CD14-positive monocyte (primary cell): Measurements from ENCODE around the gene ARHGEF6. TPM values are rescaled to one million over a fixed set of nuclear protein-coding genes. Genes with fewer than 3 reads are reported as not detected.

ENCODE experiments used
- DNase-seq, 3 donors: peaks; one replicate each; pipeline ENCODE4 v3.0.0-alpha.2; 2011 to 2022
- H2AFZ ChIP-seq: 2 replicates; pipeline ENCODE4 v1.6.0; 2012; ENCODE audit warnings: mild to moderate bottlenecking, low read depth, low read length, inconsistent platforms; ENCODE audit not compliant: insufficient read depth, poor library complexity, severe bottlenecking
- H3K27ac ChIP-seq, 2 donors: 1 replicate in 1 of 2; 2 replicates in 1 of 2; pipeline ENCODE4 v1.5.1; 2012 to 2013; ENCODE audit warnings: low read length in 2 of 2, control low read depth in 1 of 2, inconsistent platforms in 1 of 2, low read depth in 1 of 2, mild to moderate bottlenecking in 1 of 2
- H3K27me3 ChIP-seq, 2 donors: one replicate each; pipeline versions ENCODE4 v1.6.0 to v1.6.1; 2011 to 2013; ENCODE audit warnings: low read length in 2 of 2; ENCODE audit not compliant: control insufficient read depth in 2 of 2, insufficient read depth in 2 of 2
- H3K36me3 ChIP-seq, 2 donors: replicated peaks in 1 of 2; 1 replicate in 1 of 2; 2 replicates in 1 of 2; pipeline versions ENCODE4 v1.5.1 to v1.6.1; 2012 to 2013; ENCODE audit warnings: low read length in 2 of 2, control low read depth in 1 of 2, inconsistent platforms in 1 of 2, mild to moderate bottlenecking in 1 of 2; ENCODE audit not compliant: insufficient read depth in 2 of 2, control insufficient read depth in 1 of 2
- H3K4me1 ChIP-seq, 2 donors: 1 replicate in 1 of 2; 2 replicates in 1 of 2; pipeline versions ENCODE4 v1.5.1 to v1.6.1; 2012 to 2013; ENCODE audit warnings: low read length in 2 of 2, control low read depth in 1 of 2, inconsistent platforms in 1 of 2, mild to moderate bottlenecking in 1 of 2, moderate library complexity in 1 of 2; ENCODE audit not compliant: insufficient read depth in 2 of 2, control insufficient read depth in 1 of 2
- H3K4me2 ChIP-seq: replicated peaks from 2 replicates; pipeline ENCODE3; 2012; ENCODE audit warnings: low read length, moderate library complexity, mild to moderate bottlenecking; ENCODE audit not compliant: poor library complexity, severe bottlenecking; ENCODE audit errors: extremely low read depth
- H3K4me3 ChIP-seq, 3 experiments: fragments of 200-600 bp in 1 of 3; sonication (generic) in 1 of 3; replicated peaks in 1 of 3; 1 replicate in 2 of 3; 2 replicates in 1 of 3; pipeline ENCODE4 v1.5.1; 2011 to 2013; ENCODE audit warnings: low read length in 3 of 3, mild to moderate bottlenecking in 3 of 3, control low read depth in 2 of 3, low read depth in 2 of 3, inconsistent platforms in 1 of 3, moderate library complexity in 1 of 3
- H3K79me2 ChIP-seq: 2 replicates; pipeline ENCODE4 v1.6.0; 2012; ENCODE audit warnings: mild to moderate bottlenecking, control low read depth, inconsistent platforms, low read length, moderate library complexity; ENCODE audit not compliant: insufficient read depth
- H3K9ac ChIP-seq: 2 replicates; pipeline ENCODE4 v1.6.0; 2017; ENCODE audit warnings: low read length, mild to moderate bottlenecking; ENCODE audit not compliant: insufficient read depth, poor library complexity, severe bottlenecking
- H3K9me3 ChIP-seq, 2 donors: replicated peaks in 1 of 2; 1 replicate in 1 of 2; 2 replicates in 1 of 2; pipeline versions ENCODE4 v1.5.1 to v1.6.1; 2012 to 2013; ENCODE audit warnings: low read length in 2 of 2, control low read depth in 1 of 2; ENCODE audit not compliant: control insufficient read depth in 1 of 2, insufficient read depth in 1 of 2
- H4K20me1 ChIP-seq: 2 replicates; pipeline ENCODE4 v1.6.0; 2012; ENCODE audit warnings: mild to moderate bottlenecking, low read length, control low read depth, moderate library complexity; ENCODE audit not compliant: insufficient read depth
- H3K27ac Mint-ChIP-seq, 7 donors: one replicate each; pipeline ENCODE4 v1.8.0; 2020; ENCODE audit warnings: mild to moderate bottlenecking in 7 of 7, mixed read lengths in 7 of 7, moderate library complexity in 6 of 7, inconsistent platforms in 2 of 7
- H3K27me3 Mint-ChIP-seq, 3 donors: one replicate each; pipeline ENCODE4 v1.8.0; 2021 to 2022; ENCODE audit warnings: low read depth in 3 of 3, mild to moderate bottlenecking in 3 of 3, mixed read lengths in 3 of 3, moderate library complexity in 3 of 3, inconsistent platforms in 1 of 3
- H3K36me3 Mint-ChIP-seq, 2 donors: one replicate each; pipeline ENCODE4 v1.8.0; 2020; ENCODE audit warnings: mixed read lengths in 2 of 2, inconsistent platforms in 1 of 2, mild to moderate bottlenecking in 1 of 2
- H3K4me1 Mint-ChIP-seq: one replicate; pipeline ENCODE4 v1.8.0; 2020; ENCODE audit warnings: mild to moderate bottlenecking, mixed read lengths
- H3K4me3 Mint-ChIP-seq, 2 donors: one replicate each; pipeline ENCODE4 v1.8.0; 2020; ENCODE audit warnings: mild to moderate bottlenecking in 2 of 2, mixed read lengths in 2 of 2, moderate library complexity in 1 of 2
- H3K9me3 Mint-ChIP-seq, 7 donors: one replicate each; pipeline ENCODE4 v1.8.0; 2020 to 2022; ENCODE audit warnings: mixed read lengths in 7 of 7, mild to moderate bottlenecking in 6 of 7, moderate library complexity in 6 of 7, inconsistent platforms in 2 of 7
- WGBS: methylation state at CpG from one replicate; pipeline ENCODE4 v1.1.5; 2013; ENCODE audit warnings: missing lambda C conversion rate; ENCODE audit not compliant: insufficient coverage; 5-methylcytosine and 5-hydroxymethylcytosine counted together
- intact Hi-C, 2 donors: fragments of 100-400 bp; cut with micrococcal nuclease; formaldehyde crosslinking; loops; one replicate each; pipeline versions ENCODE4 v1.15.0 to v1.15.1; 2023
- polyA plus RNA-seq, 3 donors: library from polyadenylated mRNA; depleted of rRNA in 1 of 3; unstranded in 2 of 3; stranded (reverse) in 1 of 3; fragments of 300-500 nt in 2 of 3; fragments of >200 nt in 1 of 3; fragmentation: Illumina TruSeq in 2 of 3; gene quantifications; 1 replicate in 2 of 3; 2 replicates in 1 of 3; pipeline ENCODE4 v1.2.3, GENCODE V29; 2012 to 2021
- small RNA-seq: library from RNA; depleted of rRNA; stranded (forward); fragments of <200 nt; gene quantifications from one replicate; pipeline ENCODE3, GENCODE V24; 2012; ENCODE audit warnings: low read depth; ENCODE audit not compliant: insufficient read length
- TF ChIP-seq, protein P1 (sequence below): fragments of 200-600 bp; IDR thresholded peaks from one replicate; pipeline ENCODE4 v1.8.0; 2022; ENCODE audit warnings: antibody characterized with exemption, mild to moderate bottlenecking

The ARHGEF6 gene
- polyA plus RNA-seq, 3 donors: 51.4 to 79.2 (median 57.0) TPM

DNA sequence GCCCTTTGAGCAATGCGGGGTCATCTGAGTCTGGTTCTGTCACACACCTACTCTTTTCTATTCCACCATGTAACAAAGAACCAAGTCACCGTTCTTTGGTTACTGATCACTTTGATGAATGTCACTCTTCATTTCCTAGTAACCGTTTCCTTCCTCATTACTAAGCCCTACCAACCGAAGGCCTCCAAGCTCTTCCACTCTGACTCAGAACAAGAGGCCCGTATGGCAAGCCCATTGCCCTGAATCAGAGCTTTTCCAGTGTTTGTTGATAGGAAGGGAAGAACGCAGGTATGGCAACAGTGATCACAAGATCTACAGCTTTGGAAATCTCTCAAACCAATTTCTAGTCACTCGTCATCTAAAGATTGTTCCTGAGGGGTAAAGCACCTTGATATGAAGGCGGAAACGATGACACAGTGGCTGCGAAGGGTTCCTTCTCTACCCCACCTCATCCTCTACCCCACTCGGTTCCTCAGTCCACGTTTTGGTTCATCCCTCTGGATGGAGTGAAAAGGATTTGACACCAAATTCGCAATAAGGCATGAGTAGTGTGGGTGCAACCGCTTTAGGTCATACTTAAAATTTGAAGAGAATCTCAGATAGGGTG lies 160.7 kb downstream of the ARHGEF6 start:
- no peak overlapping the region for H3K27ac Mint-ChIP-seq
- no peaks in the 10 kb centered on the region for H3K4me1 Mint-ChIP-seq
- H4K20me1 ChIP-seq: no peaks in the 10 kb centered on the region
- no CpG with 5 or more reads among the region's 14 CpGs for WGBS
- TF ChIP-seq, protein P1, sequence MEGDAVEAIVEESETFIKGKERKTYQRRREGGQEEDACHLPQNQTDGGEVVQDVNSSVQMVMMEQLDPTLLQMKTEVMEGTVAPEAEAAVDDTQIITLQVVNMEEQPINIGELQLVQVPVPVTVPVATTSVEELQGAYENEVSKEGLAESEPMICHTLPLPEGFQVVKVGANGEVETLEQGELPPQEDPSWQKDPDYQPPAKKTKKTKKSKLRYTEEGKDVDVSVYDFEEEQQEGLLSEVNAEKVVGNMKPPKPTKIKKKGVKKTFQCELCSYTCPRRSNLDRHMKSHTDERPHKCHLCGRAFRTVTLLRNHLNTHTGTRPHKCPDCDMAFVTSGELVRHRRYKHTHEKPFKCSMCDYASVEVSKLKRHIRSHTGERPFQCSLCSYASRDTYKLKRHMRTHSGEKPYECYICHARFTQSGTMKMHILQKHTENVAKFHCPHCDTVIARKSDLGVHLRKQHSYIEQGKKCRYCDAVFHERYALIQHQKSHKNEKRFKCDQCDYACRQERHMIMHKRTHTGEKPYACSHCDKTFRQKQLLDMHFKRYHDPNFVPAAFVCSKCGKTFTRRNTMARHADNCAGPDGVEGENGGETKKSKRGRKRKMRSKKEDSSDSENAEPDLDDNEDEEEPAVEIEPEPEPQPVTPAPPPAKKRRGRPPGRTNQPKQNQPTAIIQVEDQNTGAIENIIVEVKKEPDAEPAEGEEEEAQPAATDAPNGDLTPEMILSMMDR: no peak
- H3K9me3 ChIP-seq: no peaks in the 10 kb centered on the region
- H3K9me3 Mint-ChIP-seq: peaks cover 0 to 3% (median 1%) of the 10 kb centered on the region in 7 donors
- no peaks in the 10 kb centered on the region for H3K4me1 ChIP-seq
- DNase-seq: no peak
- no peak overlapping the region for H3K4me3 ChIP-seq
- no peaks in the 10 kb centered on the region for H3K27me3 ChIP-seq
- no peaks in the 10 kb centered on the region for H3K36me3 ChIP-seq
- no peak overlapping the region for H3K27ac ChIP-seq
- H3K4me2 ChIP-seq: no peak overlapping the region
- H3K4me3 Mint-ChIP-seq: no peak overlapping the region
- no peaks in the 10 kb centered on the region for H3K36me3 Mint-ChIP-seq
- no peaks in the 10 kb centered on the region for H3K79me2 ChIP-seq
- no peak overlapping the region for H3K9ac ChIP-seq
- intact Hi-C loops: loop anchor here in 1 of 2 donors (10.0 kb wide), 1 partner anchor 315 kb away; no protein-coding TSS in a partner anchor
- no peak overlapping the region for H2AFZ ChIP-seq
- peaks cover 0 to 1% (median 0%) of the 10 kb centered on the region in 3 donors for H3K27me3 Mint-ChIP-seq

DNA sequence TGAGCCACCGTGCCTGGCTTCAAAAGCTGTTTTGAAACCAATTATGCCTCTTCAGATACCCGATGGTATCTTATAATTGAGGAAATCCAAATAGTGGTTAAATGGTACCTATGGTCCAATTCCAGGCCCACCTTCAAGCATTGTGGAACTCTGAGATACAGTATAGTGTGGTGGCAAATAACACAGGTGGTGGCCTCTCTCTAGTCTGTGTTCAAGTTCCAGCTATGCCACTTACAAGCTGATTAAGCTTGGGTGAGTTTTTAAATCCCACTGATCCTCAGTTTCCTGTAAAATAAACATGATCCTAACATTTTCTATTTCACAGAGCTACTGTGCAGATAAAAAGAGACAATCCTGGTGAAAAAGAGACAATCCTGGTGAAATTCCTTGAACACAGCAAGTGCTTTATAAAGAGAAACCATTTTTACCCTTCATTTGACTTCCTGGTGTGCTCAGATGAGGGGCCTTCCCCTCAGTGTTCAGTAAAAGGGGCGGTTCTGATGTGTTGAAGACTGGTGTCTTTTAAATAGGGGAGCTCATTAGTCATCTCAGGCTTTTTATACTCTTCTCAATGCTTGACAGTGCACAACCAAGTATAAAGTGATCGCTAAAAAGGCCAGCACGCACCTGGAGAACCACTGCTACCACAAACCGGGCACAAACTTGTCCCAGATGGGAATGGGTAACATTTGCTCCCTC lies 163.6 kb downstream of the ARHGEF6 start:
- Mint-ChIP-seq H3K27ac (no peak overlapping the region), H3K4me1 (no peaks in the 10 kb centered on the region), H3K9me3 (peaks cover 0 to 2% (median 0%) of the 10 kb centered on the region in 7 donors), H3K4me3 (no peak overlapping the region), H3K27me3 (peaks cover 0 to 3% (median 0%) of the 10 kb centered on the region in 3 donors), H3K36me3 (no peaks in the 10 kb centered on the region)
- H3K36me3 ChIP-seq: no peaks in the 10 kb centered on the region
- intact Hi-C loops: loop anchor here in 1 of 2 donors (10.0 kb wide), 1 partner anchor 318 kb away; no protein-coding TSS in a partner anchor
- no peak overlapping the region for H3K4me3 ChIP-seq
- no peaks in the 10 kb centered on the region for H4K20me1 ChIP-seq
- H3K9ac ChIP-seq: no peak overlapping the region
- TF ChIP-seq, protein P1: no peak
- H3K27ac ChIP-seq: no peak overlapping the region
- no peak for DNase-seq
- no peaks in the 10 kb centered on the region for H3K4me1 ChIP-seq
- H3K4me2 ChIP-seq: no peak overlapping the region
- no peak overlapping the region for H2AFZ ChIP-seq
- 100% methylated on average over 1 of the region's 6 CpGs for WGBS
- no peaks in the 10 kb centered on the region for H3K27me3 ChIP-seq
- no peaks in the 10 kb centered on the region for H3K9me3 ChIP-seq
- H3K79me2 ChIP-seq: no peaks in the 10 kb centered on the region

Small RNAs within 50 kb of the gene (small RNA-seq; reads per million reads assigned to genes)
- gene RF00019 (not detected), gene RNU6-972P (not detected)

Other genes with a start within 250 kb of the ARHGEF6 start
- gene VGLL1, start 248.7 kb downstream of the ARHGEF6 start, polyA plus RNA-seq: not detected
- under 1 TPM in 1 of 3 donors, not detected in 2; 0.09 TPM for gene CD40LG, start 132.8 kb downstream of the ARHGEF6 start, polyA plus RNA-seq
- 100 to 1,000 TPM in 2 of 3 donors, 10 to 100 TPM in 1; 97.3 to 121 (median 112) TPM for gene RBMX, start 99.8 kb upstream of the ARHGEF6 start, polyA plus RNA-seq